RWPE1 (cell line): ENCODE data around the gene SNAPIN.

Experiments used
- CTCF ChIA-PET: fragments of 350-600 bp; sonication (Branson Sonifier 250); formaldehyde crosslinking; extraction: SDS; loops from one replicate; lab custom pipeline; 2021; lab: Yijun Ruan, JAX
- POLR2A ChIA-PET: fragments of 400-600 bp; formaldehyde crosslinking; extraction: SDS; loops from one replicate; lab custom pipeline; 2020; ENCODE audit warnings: antibody characterized with exemption; ENCODE audit not compliant: low non-redundant PET; lab: Yijun Ruan, JAX
- DNase-seq: peaks from one replicate; pipeline ENCODE4 v3.0.0; 2012; ENCODE audit warnings: low spot score
- H3K27ac ChIP-seq: fragments of 450-650 bp; 2 replicates; pipeline ENCODE4 v1.5.1; 2017
- TF ChIP-seq, protein P1 (sequence below): fragments of 450-650 bp; conservative IDR thresholded peaks from 2 replicates; pipeline ENCODE4 v1.5.1; 2017; ENCODE audit warnings: low read depth, mild to moderate bottlenecking

SNAPIN gene

DNA sequence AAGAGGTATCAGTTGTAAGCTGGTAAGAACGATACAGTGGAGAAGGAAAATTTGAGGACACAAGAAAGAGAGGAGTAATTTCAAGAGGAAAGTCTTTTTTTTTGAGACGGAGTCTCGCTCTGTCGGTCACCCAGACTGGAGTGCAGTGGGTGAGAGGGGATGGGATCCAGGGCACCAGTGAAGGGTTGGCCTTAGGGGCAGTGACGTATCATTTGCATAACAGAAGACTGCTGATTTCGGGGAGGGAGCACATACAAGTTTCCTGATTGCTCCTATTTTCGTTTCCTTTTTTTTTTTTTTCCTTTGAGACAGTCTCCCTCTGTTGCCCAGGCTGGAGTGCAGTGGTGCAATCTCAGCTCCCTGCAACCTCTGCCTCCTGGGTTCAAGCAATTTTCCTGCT is 35.4 kb upstream of the SNAPIN start:
- DNase-seq = no peak
- no peak overlapping the region for H3K27ac ChIP-seq
- ChIA-PET POLR2A (no interaction called here), CTCF (interaction anchor here (0.6 to 0.7 kb wide), 2 partner anchors 15 to 55 kb away, joined by 3 to 5 read pairs; partner anchors contain the start of gene NPR1)
- TF ChIP-seq, protein P1, sequence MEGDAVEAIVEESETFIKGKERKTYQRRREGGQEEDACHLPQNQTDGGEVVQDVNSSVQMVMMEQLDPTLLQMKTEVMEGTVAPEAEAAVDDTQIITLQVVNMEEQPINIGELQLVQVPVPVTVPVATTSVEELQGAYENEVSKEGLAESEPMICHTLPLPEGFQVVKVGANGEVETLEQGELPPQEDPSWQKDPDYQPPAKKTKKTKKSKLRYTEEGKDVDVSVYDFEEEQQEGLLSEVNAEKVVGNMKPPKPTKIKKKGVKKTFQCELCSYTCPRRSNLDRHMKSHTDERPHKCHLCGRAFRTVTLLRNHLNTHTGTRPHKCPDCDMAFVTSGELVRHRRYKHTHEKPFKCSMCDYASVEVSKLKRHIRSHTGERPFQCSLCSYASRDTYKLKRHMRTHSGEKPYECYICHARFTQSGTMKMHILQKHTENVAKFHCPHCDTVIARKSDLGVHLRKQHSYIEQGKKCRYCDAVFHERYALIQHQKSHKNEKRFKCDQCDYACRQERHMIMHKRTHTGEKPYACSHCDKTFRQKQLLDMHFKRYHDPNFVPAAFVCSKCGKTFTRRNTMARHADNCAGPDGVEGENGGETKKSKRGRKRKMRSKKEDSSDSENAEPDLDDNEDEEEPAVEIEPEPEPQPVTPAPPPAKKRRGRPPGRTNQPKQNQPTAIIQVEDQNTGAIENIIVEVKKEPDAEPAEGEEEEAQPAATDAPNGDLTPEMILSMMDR = no peak

DNA sequence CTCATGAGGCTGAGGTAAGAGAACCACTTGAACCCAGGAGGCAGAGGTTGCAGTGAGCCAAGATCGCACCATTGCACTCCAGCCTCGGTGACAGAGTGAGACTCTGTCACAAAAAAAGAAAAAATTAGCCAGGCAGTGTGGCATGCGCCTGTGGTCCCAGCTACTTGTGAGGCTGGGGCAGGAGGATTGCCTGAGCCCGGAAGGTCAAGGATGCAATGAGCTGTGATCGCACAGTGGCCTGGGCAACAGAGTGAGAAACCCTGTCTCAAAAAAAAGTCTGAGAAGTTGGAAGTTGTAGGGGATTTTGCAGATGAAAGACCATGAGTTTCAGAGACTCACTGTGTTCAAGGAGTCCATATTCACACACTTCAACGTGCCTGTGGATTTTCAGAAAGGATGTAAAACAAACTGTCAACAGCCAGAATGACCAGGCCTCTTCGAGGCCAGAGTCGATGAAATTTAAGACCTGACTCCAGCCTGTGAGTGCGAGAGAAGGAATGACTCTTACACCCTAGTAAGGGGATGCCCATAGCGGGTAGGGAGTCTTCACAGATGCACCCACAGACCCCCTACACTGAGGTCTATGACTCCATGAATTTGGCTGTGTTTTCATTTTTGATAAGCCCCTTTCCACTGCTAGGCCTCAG is 33.4 kb upstream of the SNAPIN start:
- POLR2A ChIA-PET = interaction anchor here (5.5 kb wide), 1 partner anchor 11 kb away, joined by 56 read pairs; the partner anchor contains the start of genes S100A14 and S100A16
- peak overlapping the region; percentile 41 for H3K27ac ChIP-seq
- TF ChIP-seq, protein P1 = no peak
- no peak for DNase-seq
- CTCF ChIA-PET = no interaction called here

DNA sequence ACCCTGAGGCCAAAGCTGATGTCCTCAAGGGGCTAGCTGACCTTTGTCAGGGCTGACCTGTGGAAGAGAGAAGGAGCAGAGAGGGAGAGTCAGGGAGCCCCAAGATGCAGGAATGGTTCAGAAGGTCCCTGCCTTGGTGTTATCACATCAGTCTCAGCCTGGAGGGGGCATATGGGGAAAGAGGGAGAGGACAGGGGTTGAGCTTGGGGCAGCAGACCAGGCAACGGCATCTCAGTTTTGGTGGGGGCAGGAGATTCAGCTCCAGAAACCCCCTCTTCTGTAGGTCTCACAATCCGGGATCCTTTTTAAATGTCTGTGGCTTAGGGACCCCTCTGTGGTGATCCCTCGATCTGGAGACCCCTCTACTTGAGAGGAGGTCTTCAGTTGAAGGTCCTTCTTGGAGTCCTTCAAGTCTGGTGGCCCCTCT is 32.0 kb upstream of the SNAPIN start:
- CTCF ChIA-PET = interaction anchor here (0.9 to 1.9 kb wide), 2 partner anchors 8 to 54 kb away, joined by 7 to 12 read pairs; no protein-coding TSS in a partner anchor
- H3K27ac ChIP-seq = peak overlapping the region; percentile 94
- POLR2A ChIA-PET = interaction anchor here (1.0 to 5.5 kb wide), 2 partner anchors 12 to 26 kb away, joined by 3 to 56 read pairs; partner anchors contain the start of genes S100A14 and S100A16
- no peak for DNase-seq
- TF ChIP-seq, protein P1 = no peak

DNA sequence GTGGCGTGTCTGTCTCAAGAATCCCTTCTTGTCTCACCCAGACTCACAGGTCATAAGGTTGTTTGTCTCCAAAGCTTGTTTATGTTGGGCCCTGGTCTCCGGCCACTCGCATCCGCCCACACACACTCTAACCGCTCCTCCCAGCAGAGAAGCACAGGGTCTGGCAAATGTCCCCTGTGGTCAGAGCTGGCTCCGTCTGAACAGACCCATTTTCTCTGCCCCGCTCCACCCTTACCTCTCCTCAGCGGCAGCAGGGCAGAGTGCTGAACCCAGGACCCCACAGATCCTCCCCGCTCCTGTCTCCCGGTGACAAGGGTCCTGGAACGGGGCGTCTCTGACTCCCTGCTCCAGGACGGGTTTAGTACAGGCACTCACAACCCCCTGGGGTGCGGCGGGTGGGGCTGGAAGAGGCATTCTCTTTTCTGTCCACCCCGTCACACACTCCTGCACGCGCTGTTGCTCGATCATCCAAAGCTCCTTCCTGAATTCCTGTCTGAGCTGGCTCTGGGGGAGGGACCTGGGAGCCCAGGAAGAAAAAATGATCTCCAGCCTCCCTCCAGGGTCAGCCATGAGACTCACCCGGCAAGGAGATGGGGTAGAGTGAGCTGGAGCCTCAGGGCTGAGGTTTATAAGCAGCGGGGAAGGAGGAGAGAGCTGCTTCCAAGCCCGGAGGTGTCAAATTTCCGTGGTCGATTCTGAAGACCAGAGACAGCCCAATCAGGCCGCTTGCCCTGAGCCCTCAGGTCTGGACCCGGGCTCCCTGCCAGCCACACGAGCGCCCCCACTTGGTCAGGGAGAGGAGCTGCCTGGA is 31.4 kb upstream of the SNAPIN start, which contains the start of gene S100A13:
Gene S100A13 (minus strand): TSS at position 602 of the 811 bp plus-strand sequence. CDS start 1,033 bp downstream, outside the sequence.
- TF ChIP-seq, protein P1 = peak; percentile 68; the same call in 1 of the 2 replicates
- POLR2A ChIA-PET = interaction anchor here (1.0 to 5.5 kb wide), 3 partner anchors 13 to 55 kb away, joined by 3 to 56 read pairs (median 4); partner anchors contain the start of genes S100A14 and S100A16
- CTCF ChIA-PET = interaction anchor here (0.7 to 1.9 kb wide), 6 partner anchors 9 to 117 kb away, joined by 3 to 12 read pairs (median 4); no protein-coding TSS in a partner anchor
- peak; percentile 82 for DNase-seq
- H3K27ac ChIP-seq = peak within 1 kb of the TSS; percentile 94

DNA sequence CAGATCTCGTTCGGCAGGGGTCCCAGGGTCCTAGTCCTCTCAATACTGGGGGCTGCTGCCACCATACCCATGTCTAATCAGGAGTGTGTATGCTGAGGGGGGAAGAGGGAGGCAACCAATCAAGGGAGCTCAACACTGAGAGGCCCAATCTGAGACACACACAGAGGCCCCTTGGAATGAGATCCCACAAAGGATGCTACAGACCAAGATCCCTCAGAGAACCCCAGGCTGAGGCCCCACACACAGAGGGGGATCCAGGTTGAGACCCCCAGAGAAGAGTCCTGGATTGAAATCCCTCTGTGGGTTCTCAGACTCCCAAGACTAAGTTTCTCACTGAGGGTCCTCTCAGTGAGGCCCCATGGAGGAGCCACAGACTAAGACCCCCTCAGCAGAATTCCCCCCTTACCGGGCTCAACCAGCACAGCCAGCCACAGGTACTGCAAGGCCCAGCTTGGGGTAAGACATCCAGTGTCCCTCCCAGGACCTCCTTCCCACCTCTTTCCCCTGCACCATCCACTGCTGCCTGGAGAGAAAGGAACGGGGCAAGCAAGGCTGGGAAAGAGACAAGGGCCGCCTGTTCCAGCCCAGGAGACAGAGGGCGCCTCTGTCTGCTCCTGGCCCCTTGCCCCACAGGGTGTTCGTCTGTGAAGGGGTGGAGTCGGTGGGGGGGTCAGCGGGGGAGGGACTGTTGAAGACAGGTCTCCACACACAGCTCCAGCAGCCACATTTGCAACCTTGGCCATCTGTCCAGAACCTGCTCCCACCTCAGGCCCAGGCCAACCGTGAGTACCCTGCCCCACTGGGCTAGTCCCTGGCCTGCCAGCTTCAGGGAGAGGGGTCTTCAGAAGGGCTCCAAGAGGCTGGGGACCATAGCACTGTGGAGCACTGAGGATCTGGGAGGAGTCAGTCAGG is 30.5 kb upstream of the SNAPIN start, which contains the start of gene S100A1:
Gene S100A1 (plus strand): TSS at position 720 of the 912 bp plus-strand sequence. CDS start 2,088 bp downstream, outside the sequence.
- TF ChIP-seq, protein P1 = peak; percentile 16
- DNase-seq = no peak
- POLR2A ChIA-PET = interaction anchor here (1.4 to 5.5 kb wide), 2 partner anchors 14 to 56 kb away, joined by 4 to 56 read pairs; partner anchors contain the start of genes S100A14 and S100A16
- CTCF ChIA-PET = interaction anchor here (0.5 to 1.9 kb wide), 11 partner anchors 9 to 913 kb away, joined by 3 to 12 read pairs (median 4); partner anchors contain the start of gene S100A14
- peak within 1 kb of the TSS; percentile 94 for H3K27ac ChIP-seq
